Loucy (cell line): ENCODE data around the gene FGFRL1.

ENCODE experiments used
- H2AFZ ChIP-seq: fragments of 200-600 bp; sonication (generic); 2 replicates; pipeline ENCODE4 v1.6.0; 2016; ENCODE audit warnings: antibody characterized with exemption, mild to moderate bottlenecking, low read length, moderate library complexity
- H3F3A ChIP-seq: fragments of 200-600 bp; 2 replicates; pipeline ENCODE4 v1.6.0; 2016; ENCODE audit warnings: antibody characterized with exemption, low read depth, mild to moderate bottlenecking
- H3K27me3 ChIP-seq: fragments of 200-600 bp; sonication (generic); 2 replicates; pipeline ENCODE4 v1.6.1; 2014; ENCODE audit warnings: low read length, mild to moderate bottlenecking; ENCODE audit not compliant: insufficient read depth, poor library complexity, severe bottlenecking
- H3K36me3 ChIP-seq: fragments of 200-600 bp; sonication (generic); 2 replicates; pipeline ENCODE4 v1.6.1; 2016; ENCODE audit warnings: low read length; ENCODE audit not compliant: insufficient read depth
- H3K4me1 ChIP-seq: fragments of 200-600 bp; sonication (generic); 2 replicates; pipeline ENCODE4 v1.5.1; 2014; ENCODE audit warnings: low read length, mild to moderate bottlenecking; ENCODE audit not compliant: insufficient read depth, poor library complexity, severe bottlenecking
- H3K4me2 ChIP-seq: fragments of 200-600 bp; sonication (generic); 2 replicates; pipeline ENCODE4 v1.6.0; 2014; ENCODE audit warnings: antibody characterized with exemption, low read length, low read depth, mild to moderate bottlenecking; ENCODE audit not compliant: poor library complexity, severe bottlenecking
- H3K4me3 ChIP-seq: fragments of 200-600 bp; sonication (generic); 2 replicates; pipeline ENCODE4 v1.5.1; 2014; ENCODE audit warnings: low read length, mild to moderate bottlenecking, mixed read lengths; ENCODE audit not compliant: poor library complexity, severe bottlenecking
- H3K79me2 ChIP-seq: fragments of 200-600 bp; sonication (generic); 2 replicates; pipeline ENCODE4 v1.6.1; 2014; ENCODE audit warnings: low read length; ENCODE audit not compliant: insufficient read depth
- H3K9ac ChIP-seq: fragments of 200-600 bp; sonication (generic); 2 replicates; pipeline ENCODE4 v1.6.0; 2014; ENCODE audit warnings: mild to moderate bottlenecking, low read depth, low read length, moderate library complexity; ENCODE audit not compliant: poor library complexity, severe bottlenecking
- H3K9me2 ChIP-seq: fragments of 200-600 bp; sonication (generic); replicated peaks from 2 replicates; pipeline ENCODE4 v1.6.1; 2016; ENCODE audit warnings: low read depth, low read length, mixed read lengths
- H3K9me3 ChIP-seq: fragments of 200-600 bp; sonication (generic); 2 replicates; pipeline ENCODE4 v1.6.1; 2014; ENCODE audit warnings: mild to moderate bottlenecking, antibody characterized with exemption, low read length, low read depth; ENCODE audit not compliant: insufficient read depth
- H4K20me1 ChIP-seq: fragments of 200-600 bp; sonication (generic); 2 replicates; pipeline ENCODE4 v1.6.0; 2014; ENCODE audit warnings: antibody characterized with exemption, low read length, mild to moderate bottlenecking; ENCODE audit not compliant: insufficient read depth, poor library complexity, severe bottlenecking
- EZH2phosphoT487 ChIP-seq: fragments of 200-600 bp; IDR thresholded peaks from 2 replicates; pipeline ENCODE4 v1.6.1; 2018; ENCODE audit warnings: antibody characterized with exemption, mild to moderate bottlenecking, moderate library complexity, borderline replicate concordance
- TF ChIP-seq, protein P1 (sequence below): fragments of 200-600 bp; sonication (generic); conservative IDR thresholded peaks from 2 replicates; pipeline ENCODE4 v1.5.1; 2014; ENCODE audit warnings: mild to moderate bottlenecking, antibody characterized with exemption, low read length

The FGFRL1 gene

GRCh38 chr4:1018147-1019020, 7.0 kb downstream of the FGFRL1 start:
- H3K4me1 ChIP-seq = peaks cover 6% of the 10 kb centered on the region
- TF ChIP-seq, protein P1, sequence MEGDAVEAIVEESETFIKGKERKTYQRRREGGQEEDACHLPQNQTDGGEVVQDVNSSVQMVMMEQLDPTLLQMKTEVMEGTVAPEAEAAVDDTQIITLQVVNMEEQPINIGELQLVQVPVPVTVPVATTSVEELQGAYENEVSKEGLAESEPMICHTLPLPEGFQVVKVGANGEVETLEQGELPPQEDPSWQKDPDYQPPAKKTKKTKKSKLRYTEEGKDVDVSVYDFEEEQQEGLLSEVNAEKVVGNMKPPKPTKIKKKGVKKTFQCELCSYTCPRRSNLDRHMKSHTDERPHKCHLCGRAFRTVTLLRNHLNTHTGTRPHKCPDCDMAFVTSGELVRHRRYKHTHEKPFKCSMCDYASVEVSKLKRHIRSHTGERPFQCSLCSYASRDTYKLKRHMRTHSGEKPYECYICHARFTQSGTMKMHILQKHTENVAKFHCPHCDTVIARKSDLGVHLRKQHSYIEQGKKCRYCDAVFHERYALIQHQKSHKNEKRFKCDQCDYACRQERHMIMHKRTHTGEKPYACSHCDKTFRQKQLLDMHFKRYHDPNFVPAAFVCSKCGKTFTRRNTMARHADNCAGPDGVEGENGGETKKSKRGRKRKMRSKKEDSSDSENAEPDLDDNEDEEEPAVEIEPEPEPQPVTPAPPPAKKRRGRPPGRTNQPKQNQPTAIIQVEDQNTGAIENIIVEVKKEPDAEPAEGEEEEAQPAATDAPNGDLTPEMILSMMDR = no peak
- TF ChIP-seq EZH2phosphoT487 = no peak
- H3K4me2 ChIP-seq = no peak overlapping the region
- H3K36me3 ChIP-seq = no peaks in the 10 kb centered on the region
- no peak overlapping the region for H3K4me3 ChIP-seq
- no peaks in the 10 kb centered on the region for H3K9me2 ChIP-seq
- H3K79me2 ChIP-seq = peaks cover 6% of the 10 kb centered on the region; the same call in 1 of the 2 replicates
- H3K9me3 ChIP-seq = no peaks in the 10 kb centered on the region
- H3K9ac ChIP-seq = no peak overlapping the region
- no peaks in the 10 kb centered on the region for H3K27me3 ChIP-seq
- no peak overlapping the region for H2AFZ ChIP-seq
- no peaks in the 10 kb centered on the region for H3F3A ChIP-seq
- H4K20me1 ChIP-seq = peaks cover 14% of the 10 kb centered on the region

DNA sequence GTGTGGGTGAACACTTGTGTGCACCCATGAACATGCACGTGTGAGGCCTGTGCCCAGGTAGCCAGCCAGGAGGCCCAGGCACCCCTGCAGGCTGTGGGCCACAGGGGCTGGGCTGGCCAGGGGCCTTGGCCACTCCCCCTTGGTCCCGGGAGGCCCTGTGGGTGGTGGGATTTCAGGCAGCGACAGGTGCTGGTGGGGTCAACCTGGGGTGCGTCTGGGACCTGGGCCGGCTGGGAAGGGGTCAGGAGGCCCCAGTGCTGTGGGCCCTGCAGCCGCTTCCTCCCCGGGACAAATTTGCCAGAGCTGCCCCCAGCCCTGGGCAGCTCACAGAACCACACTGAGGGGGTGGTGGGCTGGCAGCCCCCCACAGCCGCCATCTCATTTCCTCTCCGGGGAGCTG, 7.9 kb downstream of the FGFRL1 start:
- H3K9ac ChIP-seq = no peak overlapping the region
- H3K4me1 ChIP-seq = no peaks in the 10 kb centered on the region
- no peaks in the 10 kb centered on the region for H3K9me3 ChIP-seq
- no peak for TF ChIP-seq EZH2phosphoT487
- TF ChIP-seq, protein P1 = no peak
- no peaks in the 10 kb centered on the region for H3K27me3 ChIP-seq
- peaks cover 5% of the 10 kb centered on the region; the same call in 1 of the 2 replicates for H3K79me2 ChIP-seq
- H3K36me3 ChIP-seq = no peaks in the 10 kb centered on the region; the same call in 1 of the 2 replicates
- H4K20me1 ChIP-seq = peaks cover 14% of the 10 kb centered on the region
- no peak overlapping the region for H2AFZ ChIP-seq
- no peak overlapping the region for H3K4me3 ChIP-seq
- H3K9me2 ChIP-seq = no peaks in the 10 kb centered on the region
- no peak overlapping the region for H3K4me2 ChIP-seq
- no peaks in the 10 kb centered on the region for H3F3A ChIP-seq

DNA sequence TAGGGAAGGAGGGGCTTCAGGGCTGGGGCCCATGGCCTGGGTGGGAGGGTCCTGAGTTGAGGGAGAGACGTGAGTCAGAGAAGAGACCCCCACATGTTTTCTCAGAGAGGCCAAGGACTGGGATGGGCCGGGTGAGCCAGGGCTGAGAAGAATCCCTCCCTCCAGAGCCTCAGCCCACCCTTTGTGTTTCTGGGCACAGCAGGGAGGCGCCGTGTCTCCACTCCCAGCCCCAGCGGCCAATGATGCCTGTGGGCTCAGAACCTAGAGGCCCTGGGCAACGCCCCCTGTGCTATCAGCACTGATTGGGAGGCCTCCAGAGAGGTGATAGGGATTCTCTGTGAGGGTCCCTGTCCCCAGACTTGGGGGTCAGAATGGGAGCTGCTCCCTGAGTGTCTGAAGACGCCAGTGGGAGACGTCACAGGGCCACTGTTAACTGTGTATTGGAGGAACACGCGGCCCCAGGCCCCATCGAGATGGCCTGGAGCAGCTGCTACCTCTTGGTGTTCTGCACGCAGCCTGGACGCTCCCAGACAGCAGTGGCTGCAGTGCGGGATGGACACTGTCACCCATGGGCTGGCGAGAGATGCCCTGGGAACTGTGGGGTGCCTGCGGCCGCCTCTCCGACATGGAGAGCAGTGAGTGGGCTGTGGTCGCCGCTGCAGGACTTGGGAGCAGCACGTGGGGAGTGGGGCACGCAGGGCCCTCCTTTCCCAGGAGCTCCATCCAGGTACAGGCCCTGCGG, 8.5 kb downstream of the FGFRL1 start:
- no peaks in the 10 kb centered on the region for H3K9me2 ChIP-seq
- H3K4me3 ChIP-seq = no peak overlapping the region
- no peak overlapping the region for H3K9ac ChIP-seq
- peaks cover 12% of the 10 kb centered on the region for H4K20me1 ChIP-seq
- no peaks in the 10 kb centered on the region for H3F3A ChIP-seq
- no peaks in the 10 kb centered on the region for H3K27me3 ChIP-seq
- peaks cover 5% of the 10 kb centered on the region; the same call in 1 of the 2 replicates for H3K36me3 ChIP-seq
- no peaks in the 10 kb centered on the region for H3K9me3 ChIP-seq
- no peak overlapping the region for H2AFZ ChIP-seq
- H3K79me2 ChIP-seq = no peaks in the 10 kb centered on the region; the same call in 1 of the 2 replicates
- no peak for TF ChIP-seq EZH2phosphoT487
- TF ChIP-seq, protein P1 = no peak
- H3K4me1 ChIP-seq = no peaks in the 10 kb centered on the region
- no peak overlapping the region for H3K4me2 ChIP-seq
